Spleen (tissue), 7 donors: Measurements from ENCODE around the gene SMAD7.

ENCODE experiments used
- CTCF ChIP-seq, 11 experiments: fragments of 200-600 bp in 7 of 11; fragments of 450-650 bp in 4 of 11; sonication (generic) in 4 of 11; IDR thresholded peaks in 8 of 11; conservative IDR thresholded peaks in 3 of 11; 1 replicate in 7 of 11; 2 replicates in 4 of 11; pipeline versions ENCODE4 v1.4.0 to v1.8.0; 2016 to 2021; ENCODE audit warnings: antibody characterized with exemption in 11 of 11, inconsistent platforms in 4 of 11, mild to moderate bottlenecking in 1 of 11
- POLR2A ChIP-seq, 3 donors: fragments of 450-650 bp; IDR thresholded peaks; one replicate each; pipeline ENCODE4 v1.5.1; 2017; ENCODE audit warnings: antibody characterized with exemption in 3 of 3, mild to moderate bottlenecking in 1 of 3
- POLR2AphosphoS5 ChIP-seq, 3 donors: sonication (generic); formaldehyde crosslinking; IDR thresholded peaks; one replicate each; pipeline ENCODE4 v1.5.1; 2017; ENCODE audit warnings: antibody characterized with exemption in 3 of 3
- donor health status: DM: no; HTN: no; CAD: no; lungs with moderate emphysema.
- donor health status: DM: no; HTN: no; CAD: no.
- donor health status: DM: no; HTN: no; CAD: no.

- TF ChIP-seq CTCF (IDR thresholded peaks at IDR 0.05 in 8 of 11, conservative IDR thresholded peaks at IDR 0.05 in 3 of 11) (no peak), POLR2A (IDR thresholded peaks at IDR 0.05) (no peak), POLR2AphosphoS5 (IDR thresholded peaks at IDR 0.05) (peak in 1 of 3 donors; percentile 27)
These were observed 36.0 kb downstream of the SMAD7 start for GRCh38 chr18:48914581-48915251.
